Measurements from ENCODE around the gene ANKS6.
"Not testable (repeated sequence)": the region's sequence is repeated elsewhere in the genome, so short reads cannot be mapped to it uniquely, and the experiment has no call there.

Gene ANKS6

GRCh38 chr9:98688710-98689495 is 107.5 kb downstream of the ANKS6 start:
- intact Hi-C loops (cut with DNase I): no loop called here

GRCh38 chr9:98687911-98688310 is 108.4 kb downstream of the ANKS6 start:
- intact Hi-C loops (cut with DNase I): no loop called here
- no peak for DNase-seq

More at GRCh38 chr9:98688710-98689495, 107.5 kb downstream of the ANKS6 start:
- no peak for DNase-seq

- intact Hi-C loops (cut with DNase I): no loop called here
- DNase-seq: no peak
These were observed 109.1 kb downstream of the ANKS6 start for GRCh38 chr9:98686961-98687855.

- intact Hi-C loops (cut with DNase I); DNase-seq: not testable (repeated sequence)
These were observed 111.5 kb downstream of the ANKS6 start for GRCh38 chr9:98684816-98685215.
